Cardiac muscle cell (in vitro differentiated cells and primary cell): ENCODE measurements around the gene LPP. TPM values are rescaled to one million over a fixed set of nuclear protein-coding genes. Genes with fewer than 3 reads are reported as not detected.

ENCODE experiments used
- DNase-seq, 2 donors: peaks; one replicate each; pipeline versions ENCODE4 v3.0.0 to v3.0.0-alpha.2; 2010 to 2017; ENCODE audit warnings: low read depth in 1 of 2, low spot score in 1 of 2
- H3K27ac ChIP-seq: fragments of 200-600 bp; sonication (generic); 2 replicates; pipeline ENCODE4 v1.5.1; 2016
- H3K27me3 ChIP-seq: fragments of 200-600 bp; sonication (generic); 2 replicates; pipeline ENCODE4 v1.6.0; 2016; ENCODE audit warnings: control low read depth
- H3K36me3 ChIP-seq: fragments of 200-600 bp; sonication (generic); 2 replicates; pipeline ENCODE4 v1.5.1; 2016; ENCODE audit warnings: control low read depth
- H3K4me1 ChIP-seq: fragments of 200-600 bp; sonication (generic); 2 replicates; pipeline ENCODE4 v1.8.1; 2017; ENCODE audit warnings: low read depth, mild to moderate bottlenecking, mixed run types
- H3K4me3 ChIP-seq: fragments of 200-600 bp; sonication (generic); 2 replicates; pipeline ENCODE4 v1.5.1; 2016; ENCODE audit warnings: mild to moderate bottlenecking
- H3K9me3 ChIP-seq: fragments of 200-600 bp; sonication (generic); 2 replicates; pipeline ENCODE4 v1.5.1; 2017; ENCODE audit warnings: low read depth, mild to moderate bottlenecking, control low read depth
- polyA plus RNA-seq: library from polyadenylated mRNA; unstranded; fragments of >200 nt; fragmentation: Nextera tagmentation; extraction: Ambion mirVana; gene quantifications from 2 replicates; pipeline ENCODE4 v1.2.1, GENCODE V29; 2016
- total RNA-seq: library from RNA; depleted of rRNA; stranded (reverse); fragments of >200 nt; gene quantifications from 2 replicates; pipeline ENCODE4 v1.2.3, GENCODE V29; 2016
- TF ChIP-seq, protein P1 (sequence below): IDR thresholded peaks from 2 replicates; pipeline ENCODE4 v1.5.1; 2012; ENCODE audit warnings: low read depth, mild to moderate bottlenecking, low read length

LPP gene
- total and polyA plus RNA-seq, 2 experiments from 2014 or later, result 21.4 to 45.2 TPM

DNA sequence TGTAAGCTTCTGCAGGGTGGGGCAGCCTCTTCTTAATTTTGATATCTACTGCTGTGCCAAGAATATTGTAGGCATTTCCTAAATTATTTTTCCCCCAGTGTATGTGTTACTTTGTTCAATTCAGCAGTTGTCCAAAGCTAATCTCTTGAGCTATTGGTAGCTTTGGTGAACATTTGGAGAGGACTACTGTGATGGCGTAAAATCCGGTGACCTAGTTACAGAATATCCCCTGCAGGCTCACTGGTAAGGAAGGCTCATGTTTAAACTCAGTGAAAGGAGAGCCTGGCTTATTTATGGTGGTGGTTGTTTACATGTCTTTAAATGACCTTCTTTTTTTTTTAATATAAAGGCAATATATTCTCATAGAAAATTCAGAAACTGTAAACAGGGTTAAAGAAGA is 105.6 kb downstream of the LPP start:
- H3K4me1 ChIP-seq, result peaks cover 28% of the 10 kb centered on the region
- H3K27me3 ChIP-seq, result no peaks in the 10 kb centered on the region
- TF ChIP-seq, protein P1, sequence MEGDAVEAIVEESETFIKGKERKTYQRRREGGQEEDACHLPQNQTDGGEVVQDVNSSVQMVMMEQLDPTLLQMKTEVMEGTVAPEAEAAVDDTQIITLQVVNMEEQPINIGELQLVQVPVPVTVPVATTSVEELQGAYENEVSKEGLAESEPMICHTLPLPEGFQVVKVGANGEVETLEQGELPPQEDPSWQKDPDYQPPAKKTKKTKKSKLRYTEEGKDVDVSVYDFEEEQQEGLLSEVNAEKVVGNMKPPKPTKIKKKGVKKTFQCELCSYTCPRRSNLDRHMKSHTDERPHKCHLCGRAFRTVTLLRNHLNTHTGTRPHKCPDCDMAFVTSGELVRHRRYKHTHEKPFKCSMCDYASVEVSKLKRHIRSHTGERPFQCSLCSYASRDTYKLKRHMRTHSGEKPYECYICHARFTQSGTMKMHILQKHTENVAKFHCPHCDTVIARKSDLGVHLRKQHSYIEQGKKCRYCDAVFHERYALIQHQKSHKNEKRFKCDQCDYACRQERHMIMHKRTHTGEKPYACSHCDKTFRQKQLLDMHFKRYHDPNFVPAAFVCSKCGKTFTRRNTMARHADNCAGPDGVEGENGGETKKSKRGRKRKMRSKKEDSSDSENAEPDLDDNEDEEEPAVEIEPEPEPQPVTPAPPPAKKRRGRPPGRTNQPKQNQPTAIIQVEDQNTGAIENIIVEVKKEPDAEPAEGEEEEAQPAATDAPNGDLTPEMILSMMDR, result no peak
- no peak for DNase-seq
- no peak overlapping the region for H3K27ac ChIP-seq
- no peaks in the 10 kb centered on the region for H3K36me3 ChIP-seq
- no peaks in the 10 kb centered on the region for H3K9me3 ChIP-seq
- H3K4me3 ChIP-seq, result no peak overlapping the region

DNA sequence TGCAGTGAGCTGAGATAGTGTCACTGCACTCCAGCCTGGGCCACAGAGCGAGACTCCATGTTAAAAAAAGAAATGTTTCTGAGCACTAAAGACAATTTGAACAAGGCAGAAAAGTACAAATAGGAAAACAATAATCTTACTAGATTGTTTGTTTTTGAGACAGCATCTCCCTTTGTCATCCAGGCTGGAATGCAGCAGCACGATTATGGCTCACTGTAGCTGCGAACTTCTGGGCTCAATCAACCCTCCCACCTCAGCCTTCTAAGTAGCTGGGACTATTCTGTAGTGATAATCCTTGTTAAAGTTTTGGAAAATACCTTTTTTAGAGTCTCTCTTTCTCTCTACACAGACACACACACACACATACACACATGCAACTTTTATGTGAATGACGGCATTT is 107.1 kb downstream of the LPP start:
- no peak for DNase-seq
- Histone ChIP-seq H3K9me3 (no peaks in the 10 kb centered on the region), H3K36me3 (no peaks in the 10 kb centered on the region), H3K27me3 (no peaks in the 10 kb centered on the region), H3K27ac (no peak overlapping the region), H3K4me1 (peaks cover 36% of the 10 kb centered on the region), H3K4me3 (no peak overlapping the region)
- TF ChIP-seq, protein P1, result no peak

DNA sequence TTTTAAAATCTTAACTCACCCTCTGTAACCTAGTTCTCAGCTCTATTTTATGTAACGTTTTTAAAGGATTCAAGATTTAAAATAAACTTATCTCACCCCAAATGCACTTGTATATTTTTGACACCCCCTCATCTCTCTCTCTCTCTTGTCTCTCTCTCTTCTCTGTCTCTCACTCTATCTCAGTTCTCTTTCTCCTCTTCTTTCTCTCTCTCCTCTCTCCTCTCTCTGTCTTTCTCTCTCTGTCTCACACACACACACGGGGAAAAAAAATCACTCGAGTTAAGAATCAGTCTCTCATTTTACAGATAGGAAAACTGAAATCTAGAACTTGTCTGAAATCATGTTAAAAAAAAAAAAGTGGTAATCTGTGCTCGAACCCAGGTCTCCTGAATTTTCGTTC is 108.5 kb downstream of the LPP start:
- no peaks in the 10 kb centered on the region for H3K9me3 ChIP-seq
- no peak for DNase-seq
- no peak overlapping the region for H3K27ac ChIP-seq
- peaks cover 44% of the 10 kb centered on the region for H3K4me1 ChIP-seq
- no peaks in the 10 kb centered on the region for H3K27me3 ChIP-seq
- H3K4me3 ChIP-seq, result no peak overlapping the region
- H3K36me3 ChIP-seq, result no peaks in the 10 kb centered on the region
- TF ChIP-seq, protein P1, result no peak

DNA sequence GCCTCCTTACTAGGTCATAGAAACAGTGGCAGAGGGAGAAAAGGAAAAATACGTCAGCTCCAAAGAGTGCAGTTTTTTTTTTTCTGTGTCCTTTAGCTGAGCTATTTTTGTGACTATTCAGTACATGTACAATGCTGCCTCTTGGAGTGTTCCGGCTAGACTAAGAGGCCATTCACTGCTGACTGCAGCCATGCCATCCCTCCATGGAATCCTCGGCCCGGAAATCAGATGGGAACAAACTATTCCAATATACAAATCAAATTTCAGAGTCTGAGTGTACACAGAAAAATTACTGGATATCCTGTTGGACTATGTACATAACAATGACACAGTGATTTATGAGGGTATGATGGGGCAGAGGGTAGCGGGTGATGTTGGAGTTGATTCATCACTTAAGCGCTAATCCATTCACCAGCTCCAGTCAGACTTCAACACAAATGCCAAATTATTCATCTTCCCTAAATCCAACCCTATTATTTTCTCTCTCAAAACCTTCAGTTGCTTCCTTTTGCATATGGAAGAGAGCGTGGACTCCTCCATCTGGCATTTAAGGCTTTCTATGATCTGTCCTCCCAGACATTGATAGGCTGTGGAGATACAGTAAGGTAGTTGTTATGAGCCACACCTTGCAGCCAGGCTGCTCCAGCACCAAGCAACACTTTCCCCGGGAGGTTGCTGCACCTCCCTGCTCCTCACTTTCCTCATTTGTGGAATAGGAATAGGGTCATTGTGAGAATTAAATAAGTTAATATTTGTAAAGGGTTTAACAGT is 109.1 kb downstream of the LPP start:
- no peaks in the 10 kb centered on the region for H3K27me3 ChIP-seq
- peaks cover 45% of the 10 kb centered on the region for H3K4me1 ChIP-seq
- peak overlapping the region; percentile 41 for H3K27ac ChIP-seq
- H3K36me3 ChIP-seq, result no peaks in the 10 kb centered on the region
- no peak overlapping the region for H3K4me3 ChIP-seq
- H3K9me3 ChIP-seq, result no peaks in the 10 kb centered on the region
- DNase-seq, result peak in 1 of 2 donors; percentile 55
- TF ChIP-seq, protein P1, result no peak

DNA sequence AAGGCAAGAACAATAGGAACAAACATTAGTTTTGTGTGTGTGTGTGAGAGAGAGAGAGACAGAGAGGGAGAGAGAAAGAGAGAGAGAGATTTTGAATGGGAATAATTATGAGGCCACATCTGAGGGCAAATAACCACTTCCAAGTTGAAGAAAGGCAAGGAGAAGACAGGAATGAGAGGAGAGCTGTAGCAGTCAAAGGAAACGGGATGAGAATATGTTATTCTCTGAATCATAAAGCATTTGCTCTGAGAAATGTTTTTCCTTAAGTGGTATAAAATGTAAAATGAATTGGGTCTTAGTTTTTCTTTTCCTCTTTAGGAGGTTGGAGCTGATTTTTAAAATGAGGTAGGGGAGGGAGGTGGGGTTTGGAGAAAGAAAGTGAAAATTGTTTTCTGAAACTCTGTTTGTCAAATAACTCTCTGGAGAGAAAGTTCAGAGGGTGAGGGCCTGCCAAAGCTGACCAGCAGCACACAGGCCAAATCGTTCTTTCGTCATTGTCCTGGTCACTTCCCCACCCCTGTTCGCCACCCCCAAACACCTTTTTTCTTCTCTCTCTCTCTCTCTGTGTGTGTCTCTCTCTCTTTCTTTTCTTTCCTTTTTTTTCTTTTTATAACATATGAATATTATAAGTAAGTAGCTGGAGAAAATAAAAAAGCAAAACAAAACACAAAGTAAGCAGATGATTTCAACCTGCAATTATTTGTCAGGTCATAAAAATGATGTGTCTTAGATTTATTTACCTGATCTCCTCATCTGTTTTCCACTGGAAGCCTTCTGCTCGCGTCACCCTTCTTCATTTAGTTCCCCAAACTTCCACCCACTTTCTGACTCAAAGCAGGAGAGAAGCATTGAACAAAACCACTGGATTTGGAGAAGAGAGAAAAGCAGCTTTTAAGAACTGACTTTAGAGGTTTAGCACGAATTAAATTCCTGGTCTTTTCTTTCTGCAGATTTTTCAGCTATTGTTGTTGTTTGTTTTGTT is 110.6 kb downstream of the LPP start:
- Histone ChIP-seq H3K9me3 (no peaks in the 10 kb centered on the region), H3K27me3 (no peaks in the 10 kb centered on the region), H3K36me3 (no peaks in the 10 kb centered on the region), H3K4me1 (peaks cover 50% of the 10 kb centered on the region), H3K27ac (peak overlapping the region; percentile 67), H3K4me3 (no peak overlapping the region)
- TF ChIP-seq, protein P1, result no peak
- DNase-seq, result peak in 1 of 2 donors; percentile 44
